Measurements from ENCODE around the gene SNX32. TPM values are rescaled to one million over a fixed set of nuclear protein-coding genes. Genes with fewer than 3 reads are reported as not detected.

SNX32 gene
- total and polyA plus RNA-seq, 2 of the 13 experiments (the other 11 are each of a cell fraction or from before 2014, with no cell fraction given), result 0.09 to 0.34 TPM

DNA sequence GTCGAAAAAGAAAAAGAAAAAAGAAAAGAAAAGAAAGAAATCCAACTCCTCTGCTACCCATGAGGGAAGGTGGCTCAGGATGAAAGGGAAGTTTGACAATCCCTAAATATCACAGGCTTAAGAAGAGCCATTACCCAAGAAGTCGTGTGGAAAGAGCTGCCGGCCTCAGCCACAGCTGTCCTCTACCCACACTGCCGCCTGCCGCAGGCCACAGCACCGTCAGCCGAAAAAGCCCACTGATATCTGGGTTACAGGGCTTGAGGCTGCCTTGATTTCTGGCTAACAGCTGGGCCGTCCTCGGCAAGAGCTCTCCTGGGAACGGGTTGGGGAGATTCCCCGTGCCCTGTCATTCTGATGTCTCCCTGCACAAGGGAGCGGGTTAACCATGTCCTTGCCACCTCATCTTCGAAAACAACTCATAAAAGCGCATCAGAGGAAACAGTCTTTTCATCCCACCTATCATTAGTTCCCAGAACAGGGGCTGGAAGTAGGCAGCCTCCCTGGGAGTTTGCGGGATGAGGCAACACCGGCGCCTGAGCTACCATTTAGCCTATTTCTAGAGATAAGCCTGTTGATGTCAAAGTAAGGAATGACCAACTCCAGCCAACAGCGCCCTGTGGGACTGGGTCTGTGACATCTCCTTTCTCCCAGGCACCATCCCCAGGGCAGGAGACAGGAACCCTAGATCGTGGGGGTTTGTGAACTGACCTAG lies 21.8 kb upstream of the SNX32 start:
- Histone ChIP-seq H3K9me3 (ENCODE audit: low read length) (no peaks in the 10 kb centered on the region), H3K4me3 (replicated peaks in 1 of 3; ENCODE audit: insufficient read depth in 1 of 3, low read depth in 2 of 3, low read length in 3 of 3) (no peak overlapping the region), H3K36me3 (replicated peaks in 1 of 2; ENCODE audit: control insufficient read depth in 1 of 2, insufficient read depth in 2 of 2, low read length in 2 of 2) (no peaks in the 10 kb centered on the region), H3K4me1 (ENCODE audit: insufficient read depth, low read length) (peaks cover 4% of the 10 kb centered on the region), H3K9ac (ENCODE audit: insufficient read depth, low read depth, low read length) (no peak overlapping the region), H4K20me1 (ENCODE audit: insufficient read depth, low read length) (no peaks in the 10 kb centered on the region), H3K4me2 (ENCODE audit: low read depth, low read length) (no peak overlapping the region), H3K27ac (ENCODE audit: extremely low read length, insufficient read depth, low read length) (no peak overlapping the region), H3K79me2 (ENCODE audit: insufficient read depth, low read length) (no peaks in the 10 kb centered on the region), H2AFZ (ENCODE audit: low read length) (no peak overlapping the region), H3K27me3 (ENCODE audit: control insufficient read depth in 1 of 2, insufficient read depth in 2 of 2, low read length in 2 of 2) (peaks cover 11 to 58% of the 10 kb centered on the region in 2 experiments; a peak in 4 of 5 replicates)
- in situ Hi-C loops (cut with HindIII; ENCODE audit: extremely low pct_ligation_motif_present, low pct_unique_long_range_greater_than_20kb) (loop anchor here (10.0 kb wide), 1 partner anchor 97 kb away; the partner anchor contains the start of gene KAT5), intact Hi-C loops (cut with micrococcal nuclease; ENCODE audit: unreplicated experiment) (no loop called here)
- TF ChIP-seq ZNF652 (CRISPR knock-in tag; IDR thresholded peaks at IDR 0.05; ENCODE audit: borderline replicate concordance, low read depth) (0 out of 2 replicates have a peak, but pooled peaks have one; percentile 12), HIVEP1 (CRISPR knock-in tag; IDR thresholded peaks at IDR 0.05) (no peak), SALL2 (CRISPR knock-in tag; IDR thresholded peaks at IDR 0.05) (no peak), ZNF264 (CRISPR knock-in tag; IDR thresholded peaks at IDR 0.05) (no peak), ZKSCAN1 (IDR thresholded peaks at IDR 0.05; ENCODE audit: low read length) (no peak), RAD21 (CRISPR knock-in tag; IDR thresholded peaks at IDR 0.05) (no peak)
- TF ChIP-seq, protein P1, sequence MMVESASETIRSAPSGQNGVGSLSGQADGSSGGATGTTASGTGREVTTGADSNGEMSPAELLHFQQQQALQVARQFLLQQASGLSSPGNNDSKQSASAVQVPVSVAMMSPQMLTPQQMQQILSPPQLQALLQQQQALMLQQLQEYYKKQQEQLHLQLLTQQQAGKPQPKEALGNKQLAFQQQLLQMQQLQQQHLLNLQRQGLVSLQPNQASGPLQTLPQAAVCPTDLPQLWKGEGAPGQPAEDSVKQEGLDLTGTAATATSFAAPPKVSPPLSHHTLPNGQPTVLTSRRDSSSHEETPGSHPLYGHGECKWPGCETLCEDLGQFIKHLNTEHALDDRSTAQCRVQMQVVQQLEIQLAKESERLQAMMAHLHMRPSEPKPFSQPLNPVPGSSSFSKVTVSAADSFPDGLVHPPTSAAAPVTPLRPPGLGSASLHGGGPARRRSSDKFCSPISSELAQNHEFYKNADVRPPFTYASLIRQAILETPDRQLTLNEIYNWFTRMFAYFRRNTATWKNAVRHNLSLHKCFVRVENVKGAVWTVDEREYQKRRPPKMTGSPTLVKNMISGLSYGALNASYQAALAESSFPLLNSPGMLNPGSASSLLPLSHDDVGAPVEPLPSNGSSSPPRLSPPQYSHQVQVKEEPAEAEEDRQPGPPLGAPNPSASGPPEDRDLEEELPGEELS (CRISPR knock-in tag; IDR thresholded peaks at IDR 0.05), result no peak
- ChIA-PET CTCF (ENCODE audit: low intra/inter-chr PET ratio, low total read pairs) (no interaction called here), POLR2A (interaction anchor here (0.7 kb wide), 1 partner anchor 83 kb away, joined by 3 read pairs; no protein-coding TSS in a partner anchor)
- no TSS peak for BruUV-seq (replicated peaks)
- DNase-seq (ENCODE audit: low spot score) (no peak), FAIRE-seq (no peak), ATAC-seq (peak; percentile 34; the same call in 1 of the 3 replicates)
- WGBS (ENCODE audit: low lambda C conversion rate), result 40% methylated on average over 12 of the region's 19 CpGs
